BLaER1 (cell line): Measurements from ENCODE around the gene COL9A3.

Experiments used
- H3K27ac ChIP-seq: shearing (Covaris generic); formaldehyde crosslinking; 2 replicates; pipeline ENCODE4 v1.8.1; 2022
- H3K27me3 ChIP-seq: shearing (Covaris generic); formaldehyde crosslinking; 2 replicates; pipeline ENCODE4 v1.8.1; 2022
- H3K36me3 ChIP-seq: shearing (Covaris generic); formaldehyde crosslinking; 2 replicates; pipeline ENCODE4 v1.8.1; 2022
- H3K4me1 ChIP-seq: shearing (Covaris generic); formaldehyde crosslinking; 2 replicates; pipeline ENCODE4 v1.8.1; 2022
- H3K4me2 ChIP-seq: shearing (Covaris generic); formaldehyde crosslinking; 2 replicates; pipeline ENCODE4 v1.8.1; 2022
- H3K4me3 ChIP-seq: shearing (Covaris generic); formaldehyde crosslinking; 2 replicates; pipeline ENCODE4 v1.8.1; 2022
- H3K9ac ChIP-seq: shearing (Covaris generic); formaldehyde crosslinking; 2 replicates; pipeline ENCODE4 v1.8.1; 2022
- H3K9me3 ChIP-seq: shearing (Covaris generic); formaldehyde crosslinking; 2 replicates; pipeline ENCODE4 v1.8.1; 2022
- H4K20me1 ChIP-seq: shearing (Covaris generic); formaldehyde crosslinking; 2 replicates; pipeline ENCODE4 v1.8.1; 2022
- Cebpa-rat ChIP-seq: shearing (Covaris generic); IDR thresholded peaks from 2 replicates; pipeline ENCODE4 v1.8.1; 2022

The COL9A3 gene

DNA sequence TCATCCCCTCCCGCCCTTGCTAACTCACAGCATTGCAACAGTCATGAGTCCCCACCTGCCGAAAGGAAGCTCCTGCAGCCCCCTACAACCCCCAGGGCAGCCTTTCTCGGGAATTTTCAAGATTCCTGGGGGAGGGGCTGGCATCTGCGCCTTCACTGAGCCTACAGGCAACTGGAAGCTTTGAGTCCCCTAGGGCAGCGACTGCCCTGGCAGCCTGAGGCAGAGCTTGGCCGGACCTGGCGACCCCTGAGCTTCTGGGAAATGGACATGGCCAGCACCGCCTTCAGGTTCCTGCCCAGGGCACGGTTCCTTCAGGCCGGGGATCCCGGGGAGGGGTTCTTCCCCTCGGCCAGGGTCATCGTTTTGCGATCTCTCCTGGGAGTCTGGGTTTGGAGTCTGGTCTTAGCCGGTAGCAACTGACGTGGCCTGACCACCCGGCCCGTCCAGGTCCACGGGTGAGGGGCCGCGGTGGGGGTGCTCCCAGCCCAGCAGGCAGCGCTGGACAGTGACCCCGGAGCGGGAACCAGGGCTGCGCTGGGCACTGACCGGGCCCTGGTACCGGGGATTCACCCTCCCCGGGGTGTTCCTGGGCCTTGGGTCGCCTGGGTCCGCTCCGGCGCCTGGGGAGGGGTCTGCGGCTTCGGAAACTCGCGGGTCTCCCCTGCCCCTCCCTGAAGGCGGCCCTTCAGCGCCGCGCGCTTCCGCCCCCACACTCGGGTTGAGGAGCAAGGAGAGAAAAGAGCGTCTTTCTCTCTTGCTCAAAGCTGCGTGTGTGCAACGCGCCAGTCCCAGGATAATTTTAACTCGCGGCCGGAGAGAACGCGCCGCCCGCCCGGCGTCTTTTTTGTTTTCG is 593 bp upstream of the COL9A3 start:
- H3K9ac ChIP-seq: peak overlapping the region; percentile 73
- peak overlapping the region; percentile 64 for H3K4me3 ChIP-seq
- H3K4me1 ChIP-seq: peaks cover 87% of the 10 kb centered on the region
- TF ChIP-seq Cebpa-rat: no peak
- H3K9me3 ChIP-seq: no peaks in the 10 kb centered on the region
- peaks cover 66% of the 10 kb centered on the region for H3K27me3 ChIP-seq
- H3K4me2 ChIP-seq: peak overlapping the region; percentile 97
- peaks cover 95% of the 10 kb centered on the region for H4K20me1 ChIP-seq
- peaks cover 28% of the 10 kb centered on the region for H3K36me3 ChIP-seq
- peak overlapping the region; percentile 58 for H3K27ac ChIP-seq

DNA sequence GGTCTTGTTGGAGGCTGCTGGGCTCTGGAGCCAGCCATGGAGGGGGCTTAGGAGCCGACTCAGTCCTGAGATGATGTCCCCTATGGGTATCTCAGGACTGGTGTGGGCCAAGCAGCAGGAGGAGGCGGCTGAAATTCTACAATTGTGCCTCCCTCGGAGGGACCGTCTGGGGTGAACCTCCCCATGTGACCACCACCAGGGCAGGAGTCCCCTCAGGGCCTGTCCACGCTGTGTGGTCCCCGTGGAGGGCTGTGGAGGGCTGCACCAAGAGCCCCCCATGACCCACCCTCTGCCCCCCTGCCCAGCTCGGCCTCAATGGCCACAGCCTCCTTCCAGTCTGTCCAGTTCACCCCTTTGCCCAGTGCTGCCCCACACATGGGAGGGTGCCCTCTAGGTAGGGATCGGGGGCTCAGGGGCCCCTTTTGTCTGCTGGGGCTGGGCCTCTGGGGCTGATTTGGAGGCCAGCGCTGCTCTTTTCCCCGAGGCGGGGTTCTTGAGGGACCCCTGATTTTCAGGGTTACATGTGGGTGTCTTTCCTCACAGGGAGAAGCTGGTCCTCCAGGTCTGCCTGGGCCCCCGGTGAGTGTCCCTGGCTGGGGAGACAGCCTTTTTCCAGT is 1.2 kb downstream of the COL9A3 start:
- no peak for TF ChIP-seq Cebpa-rat
- Histone ChIP-seq H3K4me1 (peaks cover 95% of the 10 kb centered on the region), H3K27ac (no peak overlapping the region), H3K36me3 (peaks cover 10% of the 10 kb centered on the region), H3K27me3 (peaks cover 66% of the 10 kb centered on the region), H3K9me3 (no peaks in the 10 kb centered on the region), H3K9ac (peak overlapping the region; percentile 24; the same call in 1 of the 2 replicates), H3K4me2 (peak overlapping the region; percentile 97), H4K20me1 (peaks cover 83% of the 10 kb centered on the region), H3K4me3 (no peak overlapping the region)

DNA sequence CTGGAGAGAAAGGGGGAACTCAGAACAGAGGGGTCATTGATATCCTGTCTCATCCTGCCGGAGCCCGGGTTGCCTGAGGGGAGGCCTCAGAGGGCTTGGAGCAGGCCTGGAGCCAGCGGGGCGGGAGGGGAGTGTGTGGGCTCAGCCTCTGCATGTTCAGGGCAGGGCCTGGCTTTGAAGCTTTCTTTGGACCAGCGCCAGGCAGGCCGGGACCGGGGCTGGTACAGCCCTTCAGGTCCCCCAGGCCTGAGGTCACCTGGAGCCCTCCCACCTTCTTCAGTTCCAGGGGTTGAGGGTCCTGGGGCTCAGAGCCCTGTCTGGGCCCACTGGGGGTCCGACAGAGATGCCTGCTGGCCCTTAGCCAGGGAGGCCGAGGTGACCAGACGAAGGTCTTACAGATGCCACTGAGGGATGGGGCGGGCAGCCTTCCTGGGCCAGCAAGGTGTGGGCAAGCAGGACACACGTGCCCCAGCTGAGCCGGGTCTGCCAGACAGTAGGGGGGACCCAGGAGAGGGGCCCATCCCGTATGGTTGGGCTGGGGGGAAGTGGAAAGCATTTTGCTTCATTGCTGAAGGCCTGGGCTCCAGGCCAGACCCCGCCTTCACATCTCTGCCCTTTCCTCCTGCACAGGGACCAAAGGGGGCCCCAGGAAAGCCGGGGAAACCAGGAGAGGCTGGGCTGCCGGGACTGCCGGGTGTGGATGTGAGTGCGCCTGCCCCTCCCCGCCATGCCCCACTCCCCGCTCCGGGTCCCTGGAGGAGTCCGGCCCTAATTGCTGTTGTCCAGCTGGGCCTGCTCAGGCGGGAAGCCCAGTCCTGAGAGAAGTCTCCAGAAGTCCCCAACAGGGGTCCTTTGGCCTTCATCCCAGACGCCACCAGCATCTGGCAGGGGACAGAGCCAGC is 2.0 kb downstream of the COL9A3 start:
- peak overlapping the region; percentile 97 for H3K4me2 ChIP-seq
- H4K20me1 ChIP-seq: peaks cover 83% of the 10 kb centered on the region
- H3K27me3 ChIP-seq: peaks cover 66% of the 10 kb centered on the region
- TF ChIP-seq Cebpa-rat: no peak
- no peak overlapping the region for H3K4me3 ChIP-seq
- H3K9ac ChIP-seq: peak overlapping the region; percentile 24; the same call in 1 of the 2 replicates
- H3K9me3 ChIP-seq: no peaks in the 10 kb centered on the region
- H3K27ac ChIP-seq: no peak overlapping the region
- H3K4me1 ChIP-seq: peaks cover 98% of the 10 kb centered on the region
- peaks cover 4% of the 10 kb centered on the region; the same call in 1 of the 2 replicates for H3K36me3 ChIP-seq

DNA sequence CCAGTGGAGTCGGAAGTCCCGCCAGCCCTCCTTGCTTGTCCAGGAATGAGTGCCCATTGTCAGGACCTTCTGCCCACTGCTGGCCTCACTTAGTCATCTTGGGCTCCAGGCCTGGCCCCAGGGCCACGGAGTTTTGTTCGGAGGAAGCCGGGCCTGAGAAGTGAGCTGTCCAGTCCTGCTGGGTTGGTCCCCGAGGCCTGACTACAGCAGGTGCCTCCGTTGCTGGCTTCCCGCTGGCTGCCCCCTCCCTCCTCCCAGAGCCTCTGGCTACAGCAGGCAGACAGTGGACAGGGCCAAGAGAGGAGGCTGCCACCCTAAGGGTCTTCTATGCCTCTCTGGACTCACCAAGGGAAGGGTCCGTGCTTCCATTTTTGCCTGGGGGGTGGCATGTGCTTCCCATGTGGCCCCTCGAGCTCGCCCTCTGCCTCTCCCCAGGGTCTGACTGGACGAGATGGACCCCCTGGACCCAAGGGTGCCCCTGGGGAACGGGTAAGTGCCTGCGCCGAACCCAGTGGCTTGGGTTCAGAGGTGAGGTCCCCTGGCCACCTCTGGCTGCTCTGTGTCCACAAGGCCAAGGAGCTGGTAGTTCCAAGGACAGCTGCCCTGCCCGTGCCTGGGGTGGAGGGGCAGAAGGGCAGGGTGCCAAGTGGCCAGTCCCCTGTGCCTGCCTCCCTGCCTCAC is 2.8 kb downstream of the COL9A3 start:
- H3K36me3 ChIP-seq: no peaks in the 10 kb centered on the region
- peaks cover 98% of the 10 kb centered on the region for H3K4me1 ChIP-seq

DNA sequence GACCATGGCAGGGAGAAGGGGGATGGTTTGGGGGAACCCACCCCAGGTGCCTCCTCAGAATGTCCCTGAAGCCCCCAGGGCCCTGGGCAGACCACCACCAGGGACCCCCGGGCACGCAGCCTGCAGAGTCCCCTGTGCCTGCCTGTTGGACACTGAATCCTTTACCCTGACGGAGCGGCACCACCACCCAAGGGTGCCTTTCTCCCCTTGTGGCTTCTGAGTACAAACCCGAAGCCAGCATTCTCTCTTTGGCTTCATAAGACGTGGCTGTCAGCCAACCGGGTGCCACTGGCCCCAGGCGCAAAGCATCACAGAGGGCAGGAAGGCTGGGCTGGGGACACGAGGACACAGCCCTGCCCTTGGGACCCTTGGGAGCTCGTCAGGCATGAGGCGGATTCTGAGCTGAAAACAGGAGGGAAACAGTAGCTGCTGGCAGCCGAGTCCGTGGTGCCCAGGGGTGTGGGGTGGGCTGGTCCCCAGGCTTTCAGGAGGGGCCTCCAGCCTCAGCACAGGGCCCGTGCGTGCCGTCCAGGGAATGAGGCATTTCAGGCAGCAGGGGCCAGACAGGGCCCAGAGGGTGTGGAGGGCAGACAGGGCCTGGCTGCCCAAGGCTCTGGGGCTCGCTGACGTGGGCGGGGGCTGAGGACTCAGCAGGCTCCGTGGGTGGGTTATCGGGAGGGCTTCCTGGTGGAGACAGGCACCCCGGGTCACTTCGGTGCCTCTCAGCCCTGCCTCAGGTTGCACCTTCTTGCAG is 3.5 kb downstream of the COL9A3 start:
- Histone ChIP-seq H3K27me3 (peaks cover 52% of the 10 kb centered on the region), H3K4me1 (peaks cover 96% of the 10 kb centered on the region), H3K9me3 (no peaks in the 10 kb centered on the region), H3K27ac (0 out of 2 replicates have a peak overlapping the region, but pooled peaks have one; percentile 26), H3K4me2 (peak overlapping the region; percentile 97), H3K36me3 (no peaks in the 10 kb centered on the region), H4K20me1 (peaks cover 80% of the 10 kb centered on the region), H3K9ac (0 out of 2 replicates have a peak overlapping the region, but pooled peaks have one; percentile 8), H3K4me3 (no peak overlapping the region)
- TF ChIP-seq Cebpa-rat: no peak

More for the DNA sequence above, 2.8 kb downstream of the COL9A3 start:
- Histone ChIP-seq H3K9me3 (no peaks in the 10 kb centered on the region), H3K9ac (0 out of 2 replicates have a peak overlapping the region, but pooled peaks have one; percentile 8), H4K20me1 (peaks cover 83% of the 10 kb centered on the region), H3K27ac (no peak overlapping the region), H3K4me3 (no peak overlapping the region), H3K27me3 (peaks cover 60% of the 10 kb centered on the region), H3K4me2 (peak overlapping the region; percentile 97)
- TF ChIP-seq Cebpa-rat: no peak

DNA sequence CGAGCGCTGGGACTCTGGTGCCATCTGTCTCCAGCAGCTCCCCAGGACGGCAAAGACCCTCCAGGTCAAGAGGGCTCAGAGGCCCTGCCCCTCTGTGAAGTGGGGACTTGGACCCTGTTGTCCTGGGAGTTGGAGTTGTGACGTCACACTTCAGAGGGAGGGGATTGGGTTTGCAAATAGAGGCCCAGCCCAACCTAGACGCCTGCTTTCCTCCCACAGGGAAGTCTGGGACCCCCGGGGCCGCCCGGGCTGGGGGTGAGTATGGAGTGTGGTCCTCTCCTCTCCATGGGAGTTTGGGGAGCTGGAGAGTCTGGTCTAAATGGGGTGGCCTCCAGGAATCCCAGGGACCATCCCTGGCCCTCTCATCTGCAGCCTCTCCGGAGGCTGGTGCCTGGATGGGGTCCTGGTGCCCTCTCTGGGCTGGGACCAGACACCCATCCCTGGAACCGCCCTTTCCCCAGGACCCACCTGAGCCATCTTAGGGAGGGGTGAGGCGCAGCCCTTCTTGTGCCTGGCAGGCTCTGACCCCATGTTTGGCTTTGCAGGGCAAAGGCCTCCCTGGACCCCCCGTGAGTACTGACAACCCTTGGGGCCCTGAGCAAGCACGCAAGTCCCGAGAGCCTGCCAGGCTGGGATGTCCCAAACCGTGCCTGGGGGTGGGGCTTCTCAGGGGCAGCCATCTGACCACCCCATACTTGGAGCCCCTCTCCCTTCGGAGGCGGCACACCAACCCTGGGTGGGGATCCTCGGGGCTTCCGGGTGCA is 4.3 kb downstream of the COL9A3 start:
- H4K20me1 ChIP-seq: peaks cover 80% of the 10 kb centered on the region
- H3K27me3 ChIP-seq: peaks cover 45% of the 10 kb centered on the region
- peak overlapping the region; percentile 97 for H3K4me2 ChIP-seq
- H3K36me3 ChIP-seq: no peaks in the 10 kb centered on the region
- no peak overlapping the region for H3K9ac ChIP-seq
- H3K4me1 ChIP-seq: peaks cover 96% of the 10 kb centered on the region
- H3K4me3 ChIP-seq: no peak overlapping the region
- TF ChIP-seq Cebpa-rat: no peak
- H3K9me3 ChIP-seq: no peaks in the 10 kb centered on the region
- H3K27ac ChIP-seq: no peak overlapping the region

DNA sequence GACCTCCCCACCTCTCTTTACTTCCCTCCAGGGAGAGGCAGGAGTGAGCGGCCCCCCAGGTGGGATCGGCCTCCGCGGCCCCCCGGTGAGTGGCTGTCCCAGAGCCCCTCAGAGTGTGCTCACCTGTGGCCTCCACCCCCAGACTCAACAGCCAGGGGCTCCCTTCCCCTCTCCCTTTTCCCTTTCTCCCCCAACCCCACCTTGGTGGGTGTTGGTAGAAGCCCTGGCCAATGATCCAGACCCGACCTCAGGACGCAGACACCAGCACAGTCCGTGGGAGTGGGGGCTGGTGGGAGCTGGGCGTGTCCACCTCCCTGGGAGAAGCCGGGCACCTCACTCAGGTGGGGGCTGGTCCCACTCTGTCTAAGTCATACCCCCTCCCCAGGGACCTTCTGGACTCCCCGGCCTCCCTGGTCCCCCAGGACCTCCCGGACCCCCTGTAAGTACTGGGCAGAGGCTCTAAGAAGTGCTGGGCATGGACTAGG is 4.9 kb downstream of the COL9A3 start:
- Histone ChIP-seq H3K27ac (no peak overlapping the region), H3K36me3 (peaks cover 2% of the 10 kb centered on the region; the same call in 1 of the 2 replicates), H3K27me3 (peaks cover 38% of the 10 kb centered on the region), H3K4me3 (no peak overlapping the region), H3K4me1 (peaks cover 97% of the 10 kb centered on the region), H4K20me1 (peaks cover 77% of the 10 kb centered on the region), H3K9me3 (no peaks in the 10 kb centered on the region), H3K9ac (no peak overlapping the region), H3K4me2 (peak overlapping the region; percentile 97)
- TF ChIP-seq Cebpa-rat: no peak
